Measurements from ENCODE around the gene SPATA46.

The SPATA46 gene

GRCh38 chr1:162387226-162388082 is 10.8 kb upstream of the SPATA46 start:
- no peak for DNase-seq (ENCODE audit: low read depth)
- no peak overlapping the region for H3K4me3 ChIP-seq (ENCODE audit: control insufficient read depth, low read depth, low read length)
- no peak for TF ChIP-seq CTCF (IDR thresholded peaks at IDR 0.05; ENCODE audit: control insufficient read depth, insufficient read depth, low read depth, low read length, missing control alignments)

GRCh38 chr1:162386292-162387225 is 9.9 kb upstream of the SPATA46 start:
- no peak for TF ChIP-seq CTCF (IDR thresholded peaks at IDR 0.05; ENCODE audit: control insufficient read depth, insufficient read depth, low read depth, low read length, missing control alignments)

GRCh38 chr1:162385702-162386101 is 9.0 kb upstream of the SPATA46 start:
- no peak for TF ChIP-seq CTCF (IDR thresholded peaks at IDR 0.05; ENCODE audit: control insufficient read depth, insufficient read depth, low read depth, low read length, missing control alignments)
- H3K4me3 ChIP-seq (ENCODE audit: control insufficient read depth, low read depth, low read length), result no peak overlapping the region
- DNase-seq (ENCODE audit: low read depth), result no peak

More at GRCh38 chr1:162386292-162387225, 9.9 kb upstream of the SPATA46 start:
- H3K4me3 ChIP-seq (ENCODE audit: control insufficient read depth, low read depth, low read length), result no peak overlapping the region
- DNase-seq (ENCODE audit: low read depth), result no peak

GRCh38 chr1:162385280-162385623 is 8.6 kb upstream of the SPATA46 start:
- no peak for TF ChIP-seq CTCF (IDR thresholded peaks at IDR 0.05; ENCODE audit: control insufficient read depth, insufficient read depth, low read depth, low read length, missing control alignments)
- no peak for DNase-seq (ENCODE audit: low read depth)
- H3K4me3 ChIP-seq (ENCODE audit: control insufficient read depth, low read depth, low read length), result no peak overlapping the region

- no peak overlapping the region for H3K4me3 ChIP-seq (ENCODE audit: control insufficient read depth, low read depth, low read length)
- no peak for DNase-seq (ENCODE audit: low read depth)
- TF ChIP-seq CTCF (IDR thresholded peaks at IDR 0.05; ENCODE audit: control insufficient read depth, insufficient read depth, low read depth, low read length, missing control alignments), result no peak
Measured at GRCh38 chr1:162384601-162385279, 8.1 kb upstream of the SPATA46 start.

GRCh38 chr1:162384116-162384515 is 7.5 kb upstream of the SPATA46 start:
- DNase-seq (ENCODE audit: low read depth), result no peak
- no peak overlapping the region for H3K4me3 ChIP-seq (ENCODE audit: control insufficient read depth, low read depth, low read length)
- TF ChIP-seq CTCF (IDR thresholded peaks at IDR 0.05; ENCODE audit: control insufficient read depth, insufficient read depth, low read depth, low read length, missing control alignments), result no peak

Data from AG09309 (cell line).